G401.6 (cell line): ENCODE data around the gene AHR.

Experiments used
- FAIRE-seq: peaks from 2 replicates; lab custom pipeline; 2012; peaks lifted over from hg19 to GRCh38; lab: Jason Lieb, UNC

AHR gene

DNA sequence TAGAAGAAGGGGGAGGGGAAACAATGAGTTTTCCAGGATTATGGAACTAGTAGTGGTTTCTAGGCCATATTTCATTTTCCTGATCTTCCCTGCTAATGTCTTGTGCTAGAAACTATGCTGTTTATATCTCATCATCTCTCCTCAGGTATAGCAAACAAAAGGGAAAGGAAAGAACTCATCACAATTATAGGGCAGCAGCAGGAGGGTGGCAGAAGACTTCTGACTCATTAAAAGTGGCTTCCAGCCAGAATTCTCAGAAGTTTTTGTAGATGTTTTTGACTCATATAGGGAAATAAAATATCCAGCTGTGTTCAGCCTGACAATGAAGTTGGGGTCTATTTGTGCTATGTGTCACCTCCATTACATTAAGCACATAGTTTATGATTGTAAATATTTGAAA, 6.5 kb downstream of the AHR start:
- no peak for FAIRE-seq

DNA sequence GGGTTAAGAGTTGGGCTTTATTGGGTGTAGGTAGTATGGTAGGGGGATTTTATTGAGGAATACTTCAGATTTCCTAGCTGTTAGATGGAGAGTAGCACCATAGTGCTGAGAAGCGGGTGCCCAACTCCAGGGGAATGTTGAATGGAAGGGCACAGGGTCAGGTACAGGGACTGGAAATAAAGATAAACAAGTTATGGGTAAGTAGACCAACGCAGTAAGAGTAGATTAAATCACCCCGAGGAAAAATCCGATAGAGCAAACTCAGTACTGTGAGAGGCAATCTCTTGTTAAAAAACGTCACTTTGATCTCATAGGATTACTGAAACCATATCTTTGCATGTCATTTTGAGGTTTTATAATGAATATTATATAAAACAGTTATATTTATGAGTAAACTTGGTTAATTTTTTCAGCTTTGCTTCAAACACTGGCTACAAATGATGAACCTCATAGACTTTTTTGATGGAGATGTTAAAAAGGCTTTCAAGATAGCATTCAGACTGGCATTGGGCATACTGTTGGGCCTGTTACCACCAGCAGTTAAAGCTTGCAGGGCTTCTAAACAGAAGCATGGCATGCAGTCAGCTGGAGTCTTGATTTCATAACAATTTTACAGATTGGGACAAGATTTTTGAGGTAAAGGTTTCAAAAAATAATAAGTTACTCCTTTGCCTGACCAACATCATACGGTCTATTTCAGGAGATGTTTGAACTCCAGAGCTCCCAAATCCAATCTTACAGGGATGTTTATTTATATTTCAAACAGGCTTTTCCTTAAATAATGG, 7.1 kb downstream of the AHR start:
- no peak for FAIRE-seq

DNA sequence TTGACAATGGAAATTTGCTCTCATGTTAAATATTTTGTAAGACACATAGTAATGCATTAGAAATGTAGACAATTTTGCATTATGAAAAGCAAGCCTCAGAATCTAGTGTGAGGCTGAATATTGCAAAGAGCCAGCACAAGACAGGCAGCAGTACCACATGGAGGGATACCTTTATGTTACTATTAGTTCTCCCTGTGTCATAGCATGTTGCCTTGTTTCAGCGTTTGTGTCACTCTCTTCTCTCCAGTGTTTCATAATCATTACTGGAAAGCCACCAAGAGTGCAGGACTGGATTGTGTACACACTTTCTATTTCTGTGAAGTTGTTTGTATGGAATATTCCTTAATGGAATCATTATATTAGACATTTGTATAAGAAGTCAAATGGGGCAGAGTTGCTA, 8.5 kb downstream of the AHR start:
- FAIRE-seq: no peak

DNA sequence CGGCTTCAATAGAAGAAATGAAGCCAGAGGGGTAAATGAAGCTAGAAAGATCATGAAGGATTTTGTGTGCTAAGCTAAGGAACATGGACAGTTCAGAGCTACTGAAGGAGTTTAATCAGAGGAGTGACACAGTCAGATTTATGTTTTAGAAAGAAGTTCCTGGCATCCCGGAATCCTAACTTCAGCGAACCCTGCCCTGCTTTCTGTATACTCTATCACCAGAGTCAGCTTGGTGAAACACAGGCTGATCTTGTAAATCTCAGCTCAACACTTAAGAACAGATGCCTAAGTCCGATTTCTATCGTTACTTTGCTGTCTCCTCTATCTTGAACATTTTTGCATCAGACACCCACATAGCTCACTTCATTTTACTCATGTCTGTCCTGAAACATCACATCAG, 9.1 kb downstream of the AHR start:
- no peak for FAIRE-seq

DNA sequence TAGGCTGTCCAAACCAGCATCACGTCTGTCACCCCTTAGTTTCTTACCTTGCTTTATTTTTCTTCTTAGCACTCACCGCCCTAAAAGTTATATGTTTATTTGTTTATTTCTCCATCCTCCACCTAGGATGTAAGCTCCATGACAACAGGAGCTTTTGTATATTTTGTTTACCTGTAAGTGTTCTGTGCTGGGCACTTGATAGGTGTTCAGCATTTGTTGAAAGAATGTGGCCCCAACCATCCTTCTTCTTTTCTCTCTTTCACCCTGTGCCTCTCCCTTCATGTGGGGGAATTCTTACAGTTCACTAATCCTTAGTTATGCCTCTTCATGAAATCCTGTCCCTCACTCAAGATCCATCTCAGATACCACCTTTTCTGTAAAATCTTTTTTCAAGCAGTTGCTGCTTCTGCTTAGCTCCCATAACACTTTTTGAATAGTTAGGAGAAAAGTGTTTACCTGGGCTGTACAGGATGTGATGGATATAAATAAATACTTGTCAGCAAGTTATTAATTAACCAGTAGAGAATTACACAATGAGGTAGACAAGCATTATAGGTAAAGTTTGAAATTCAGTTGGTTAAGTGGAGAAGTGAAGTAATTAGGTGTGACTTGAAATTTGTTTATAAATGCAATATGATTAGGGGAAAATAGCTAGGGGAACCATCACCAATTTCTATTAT, 9.7 kb downstream of the AHR start:
- FAIRE-seq: no peak

DNA sequence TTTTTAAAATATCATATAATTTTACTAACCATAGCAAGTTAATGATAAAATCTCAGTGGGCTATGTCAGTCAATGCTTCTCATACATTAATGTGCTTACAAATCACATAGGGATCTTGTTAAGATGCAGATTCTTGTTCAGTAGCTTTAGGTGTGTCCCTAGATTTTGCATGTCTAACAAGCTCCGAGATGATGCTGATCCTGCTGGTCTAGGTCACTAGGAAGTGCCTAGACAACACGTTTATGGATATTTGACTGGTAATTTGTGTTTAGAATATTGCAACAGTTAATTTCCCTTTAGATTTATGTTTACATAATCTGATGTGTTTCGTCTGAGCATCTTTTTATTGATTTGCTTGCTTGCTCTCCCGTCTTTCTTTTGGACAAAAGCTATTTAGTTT, 12.7 kb downstream of the AHR start:
- FAIRE-seq: no peak

DNA sequence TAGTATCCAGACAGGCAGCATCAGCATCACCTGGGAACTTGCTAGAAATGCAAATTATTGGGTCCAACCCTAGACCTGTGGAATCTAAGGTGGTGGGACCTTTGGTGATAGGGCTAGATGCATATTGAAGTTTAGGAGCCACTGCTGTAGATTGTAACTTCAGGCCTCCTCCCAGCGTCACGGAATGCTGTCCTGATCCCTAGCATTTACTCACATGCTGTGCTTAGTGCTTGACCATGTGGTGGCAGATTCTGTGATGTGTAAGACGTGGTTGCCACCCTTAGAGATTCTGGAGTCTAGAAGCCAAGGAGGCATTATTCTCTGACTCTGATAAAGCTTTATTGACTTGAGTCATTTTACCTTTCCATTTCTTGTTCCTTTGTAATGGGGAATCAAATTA, 13.5 kb downstream of the AHR start:
- FAIRE-seq: no peak

DNA sequence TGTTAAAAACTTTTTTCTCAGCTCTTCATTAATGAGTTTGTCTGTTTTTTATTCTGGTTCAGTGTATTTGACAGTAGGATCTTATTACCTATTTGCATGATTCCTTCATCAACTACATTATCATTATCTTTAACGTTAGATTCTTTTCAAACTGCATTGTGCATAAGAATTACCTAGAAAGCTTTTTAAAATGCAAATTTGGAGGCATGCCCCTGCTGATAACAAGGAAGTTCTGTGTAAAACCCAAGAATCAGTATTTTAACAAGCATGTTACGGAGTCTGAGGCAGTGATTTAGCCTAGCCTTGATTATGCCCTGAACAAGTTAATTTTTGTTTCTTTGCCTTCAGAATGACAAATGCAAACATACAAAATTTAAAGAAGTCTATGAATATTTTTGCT, 14.2 kb downstream of the AHR start:
- FAIRE-seq: no peak

DNA sequence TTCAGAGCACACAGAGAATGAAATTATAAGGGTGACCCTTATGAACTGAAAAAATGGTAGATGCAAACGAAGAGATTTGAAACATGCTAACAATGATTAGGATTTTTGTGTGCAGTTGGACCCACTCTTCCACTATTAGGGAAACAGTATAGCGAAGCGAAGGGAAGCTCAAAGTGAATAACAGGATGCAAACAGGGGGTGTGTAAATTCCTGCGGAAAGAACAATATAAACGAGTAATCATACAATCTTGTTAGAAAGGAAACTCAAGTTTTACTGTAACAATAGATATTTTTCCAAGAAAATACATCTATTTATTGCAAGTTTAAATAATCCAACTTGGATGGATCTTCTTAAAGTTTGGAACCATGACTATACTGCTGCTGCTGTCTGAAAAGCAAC, 14.7 kb downstream of the AHR start:
- no peak for FAIRE-seq

DNA sequence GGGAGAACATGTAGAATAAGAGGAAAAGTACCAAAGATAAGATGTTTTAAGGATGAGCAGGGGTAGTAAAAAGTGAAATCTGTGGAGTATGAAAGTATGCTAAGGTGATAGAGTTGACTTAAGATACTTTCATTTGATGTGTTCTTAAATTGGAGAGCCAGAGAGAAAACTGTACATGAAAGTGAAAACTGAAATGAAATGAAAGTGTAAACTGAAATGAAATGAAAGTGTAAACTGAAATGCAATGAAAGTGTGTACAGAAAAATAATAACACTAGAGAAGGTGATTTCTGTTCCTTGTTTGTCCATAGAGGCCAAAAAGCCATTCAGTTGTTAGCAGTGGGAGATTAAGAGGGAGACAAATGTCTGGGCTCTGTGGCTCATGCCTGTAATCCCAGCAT, 17.5 kb downstream of the AHR start:
- no peak for FAIRE-seq

DNA sequence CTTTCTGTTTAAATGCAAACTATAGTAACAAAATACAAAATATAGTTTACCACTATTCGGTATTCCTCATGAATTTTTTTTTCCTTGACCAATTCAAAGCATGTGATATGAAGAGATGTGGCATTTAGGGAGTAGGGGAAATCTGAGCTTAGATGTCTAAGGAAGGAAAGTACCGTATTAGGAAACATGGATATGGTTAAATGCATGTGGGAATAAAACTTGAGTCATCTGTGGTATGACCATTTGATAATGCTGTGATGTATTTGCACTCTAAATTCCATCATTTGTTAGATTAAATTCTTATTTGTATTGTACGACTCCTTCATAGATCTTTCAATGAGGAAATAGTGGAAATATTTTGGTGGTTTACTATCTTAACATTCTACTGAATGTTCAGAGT, 19.7 kb downstream of the AHR start:
- FAIRE-seq: no peak

DNA sequence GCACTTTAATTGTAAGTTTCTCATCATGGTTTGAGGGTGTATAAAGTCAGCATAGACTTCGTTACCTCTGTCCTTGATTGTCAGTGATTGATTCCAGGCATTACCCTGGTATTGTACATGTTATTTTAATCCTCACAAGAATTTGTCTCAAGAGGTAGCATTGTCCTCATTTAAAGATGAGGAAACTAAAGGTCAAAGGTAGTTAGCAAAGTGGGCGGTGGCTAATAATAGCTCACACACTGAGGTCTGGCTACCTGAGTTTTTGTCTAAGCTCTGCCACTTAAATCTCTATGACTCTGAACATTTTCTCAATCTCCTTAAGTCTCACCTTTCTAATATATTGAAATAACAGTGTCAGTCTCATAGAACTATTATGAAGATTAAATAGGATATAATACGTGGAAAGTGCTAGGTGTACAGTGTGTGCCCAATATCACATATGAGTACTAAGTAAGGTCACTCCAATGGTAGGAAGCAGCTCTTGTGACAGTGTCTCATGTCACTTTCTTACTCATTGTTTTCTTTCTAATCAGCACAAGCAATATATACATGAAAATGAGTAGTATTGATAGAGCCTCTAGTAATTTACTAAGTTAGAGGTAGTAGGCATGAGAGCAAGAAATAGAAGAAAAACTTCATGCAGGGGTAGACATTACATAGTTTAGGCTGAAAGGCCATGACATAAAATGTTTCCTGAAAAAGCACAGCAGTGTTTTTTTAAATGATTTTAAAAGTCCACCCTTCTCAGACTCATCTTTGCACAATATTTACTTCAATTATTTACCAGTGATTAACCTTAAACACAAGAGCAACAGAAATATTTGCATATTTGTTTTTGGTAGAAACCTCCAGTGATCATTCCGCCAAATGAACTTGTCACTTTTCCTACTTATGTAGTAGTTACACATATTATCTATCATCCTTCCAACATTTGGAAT, 21.0 kb downstream of the AHR start:
- FAIRE-seq: no peak

DNA sequence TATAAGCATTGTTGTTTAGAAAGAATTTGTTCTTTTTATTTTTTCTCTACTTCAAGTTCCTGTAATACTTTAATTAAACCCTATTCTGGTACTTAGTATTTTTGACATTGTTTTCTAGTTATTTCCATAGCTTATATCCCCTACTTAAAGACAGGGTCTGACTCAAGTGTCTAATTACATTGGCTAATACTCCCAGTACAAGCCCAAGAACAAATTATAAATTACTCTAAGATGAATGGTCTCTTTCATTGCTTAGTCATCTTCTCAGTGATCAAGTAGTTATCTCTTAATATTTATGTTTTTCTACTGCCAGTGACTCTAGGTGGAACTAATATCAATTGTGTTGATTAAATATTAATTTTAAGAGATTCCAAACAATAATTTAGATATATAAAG, 21.6 kb downstream of the AHR start:
- FAIRE-seq: no peak

DNA sequence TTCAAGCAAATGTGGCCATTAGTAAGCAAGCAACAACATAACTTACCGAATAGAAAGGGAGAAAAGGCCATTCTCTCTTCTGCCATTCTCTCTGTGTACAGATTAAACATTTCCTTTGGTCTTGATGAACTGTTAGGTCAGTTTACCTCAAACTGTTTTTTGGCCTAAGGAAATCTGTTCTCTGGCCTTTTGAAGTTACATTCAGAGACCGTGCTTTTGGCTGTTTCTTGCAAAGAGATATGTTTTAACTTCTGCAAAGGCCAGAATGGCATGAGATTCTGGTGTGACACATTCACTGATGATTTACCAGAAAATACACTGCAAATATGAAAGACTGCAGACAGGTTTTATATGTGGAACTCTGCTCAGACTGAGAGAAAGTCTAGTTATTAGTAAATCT, 22.2 kb downstream of the AHR start:
- no peak for FAIRE-seq

DNA sequence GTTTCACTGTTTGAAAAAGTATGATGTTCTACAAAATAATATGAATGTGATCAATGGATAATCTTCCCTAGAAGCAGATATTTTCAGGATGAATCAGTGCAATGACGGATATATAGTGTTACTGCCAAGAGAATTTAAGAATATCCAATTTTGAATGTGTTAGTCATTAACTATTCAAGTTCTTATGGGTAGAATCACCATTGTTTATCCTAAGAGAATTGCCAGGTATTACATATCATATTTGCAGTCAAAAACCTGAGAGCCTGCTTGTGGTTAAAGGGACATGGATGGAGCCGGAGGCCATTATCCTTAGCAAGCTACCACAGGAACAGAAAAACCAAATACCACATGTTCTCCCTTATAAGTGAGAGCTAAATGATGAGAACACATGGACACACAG, 26.9 kb downstream of the AHR start:
- FAIRE-seq: no peak

DNA sequence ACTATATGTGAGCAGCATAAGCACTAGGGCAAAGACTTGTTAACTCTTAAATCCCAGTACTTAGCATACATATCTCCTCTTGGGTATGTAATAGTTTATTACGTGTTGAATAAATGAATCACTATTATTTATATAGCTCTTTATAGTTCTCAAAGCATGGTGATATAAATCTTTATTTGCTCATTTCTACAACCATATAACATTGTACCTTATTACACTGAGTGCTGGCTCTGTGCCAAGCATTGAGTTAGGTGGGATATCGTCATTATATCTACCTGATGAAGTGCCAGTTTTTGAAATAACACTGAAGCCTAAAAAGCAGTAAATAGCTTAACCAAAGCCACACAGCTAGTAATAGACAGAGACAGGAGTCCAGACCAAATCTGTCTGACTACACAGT, 27.9 kb downstream of the AHR start:
- no peak for FAIRE-seq

DNA sequence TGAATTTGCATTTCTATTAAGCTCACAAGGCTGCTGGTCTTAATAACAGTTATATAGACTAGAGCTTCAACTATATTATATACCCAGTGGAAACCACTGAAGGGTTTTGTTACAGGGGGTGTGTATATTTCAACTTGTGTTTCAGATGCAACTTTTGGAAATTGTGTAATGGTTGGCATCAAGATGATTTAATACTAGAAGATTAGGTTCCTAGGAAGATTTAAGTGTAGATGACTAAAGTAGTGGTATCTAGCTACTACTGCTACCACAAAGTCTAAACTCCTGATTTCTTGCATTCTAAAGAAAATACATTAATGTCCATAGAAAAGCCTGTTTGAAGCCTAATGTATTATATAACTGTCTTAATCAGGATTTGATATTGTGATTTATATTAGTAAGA, 30.2 kb downstream of the AHR start:
- no peak for FAIRE-seq

DNA sequence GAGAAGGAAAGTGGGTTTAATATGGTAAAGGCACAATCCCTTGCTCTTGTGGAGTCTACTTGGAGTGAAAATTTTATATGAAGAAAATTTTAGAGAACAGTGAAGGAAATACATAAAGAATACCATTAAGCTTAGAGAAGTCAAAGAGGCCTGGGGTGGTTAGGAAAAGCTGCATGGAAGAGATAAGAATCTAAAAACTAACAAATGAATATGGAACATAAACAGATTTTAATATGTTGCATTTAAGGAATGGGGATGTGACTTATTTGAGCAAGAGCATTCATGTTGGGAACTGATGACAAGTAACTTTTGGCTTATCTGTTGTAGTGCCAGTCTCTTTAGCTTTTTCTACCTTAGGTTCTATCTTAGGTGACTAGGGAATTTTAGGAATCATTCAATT, 31.0 kb downstream of the AHR start:
- no peak for FAIRE-seq

DNA sequence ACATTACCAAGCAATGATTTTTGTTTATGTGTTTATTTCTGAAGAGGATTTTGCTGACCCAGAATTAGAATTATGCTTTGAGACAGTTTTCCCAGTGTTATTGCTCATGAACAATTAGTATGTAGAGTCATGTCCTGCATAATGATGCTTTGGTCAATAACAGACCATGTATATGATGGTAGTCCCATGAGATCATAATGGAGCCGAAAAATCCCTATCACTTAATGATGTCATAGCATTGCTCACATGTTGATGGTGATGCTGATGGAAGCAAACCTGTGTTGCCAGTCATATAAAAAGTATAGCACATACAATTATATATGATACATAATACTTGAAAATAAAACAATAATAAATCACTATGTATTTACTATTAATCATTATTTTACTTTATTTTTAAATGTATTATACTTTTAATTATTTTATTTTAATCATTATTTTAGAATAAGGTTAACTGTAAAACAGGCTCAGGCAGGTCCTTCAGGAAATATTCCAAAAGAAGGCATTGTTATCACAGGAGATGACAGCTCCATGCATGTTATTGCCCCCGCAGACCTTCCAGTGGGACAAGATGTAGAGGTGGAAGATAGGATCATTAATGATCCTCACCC, 33.5 kb downstream of the AHR start:
- peak; percentile 72 for FAIRE-seq

DNA sequence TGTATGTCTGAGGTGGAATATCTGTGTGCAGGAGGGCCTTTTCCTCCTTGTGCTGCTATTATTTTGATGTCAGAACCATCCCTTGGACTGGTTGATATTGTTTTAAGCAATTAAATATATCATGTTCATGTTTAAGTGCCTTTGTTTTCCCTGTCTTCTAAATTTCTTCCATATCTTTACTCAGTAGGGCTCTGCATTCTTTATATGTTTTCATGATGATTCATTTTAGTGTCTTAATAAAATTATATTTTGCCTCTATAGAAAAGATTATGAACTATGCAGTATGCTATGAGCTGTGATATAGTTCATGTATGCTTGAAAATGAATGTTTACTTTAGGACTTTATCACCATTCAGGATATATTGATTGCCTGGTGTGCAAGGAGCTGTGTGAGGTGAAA, 34.8 kb downstream of the AHR start:
- no peak for FAIRE-seq

DNA sequence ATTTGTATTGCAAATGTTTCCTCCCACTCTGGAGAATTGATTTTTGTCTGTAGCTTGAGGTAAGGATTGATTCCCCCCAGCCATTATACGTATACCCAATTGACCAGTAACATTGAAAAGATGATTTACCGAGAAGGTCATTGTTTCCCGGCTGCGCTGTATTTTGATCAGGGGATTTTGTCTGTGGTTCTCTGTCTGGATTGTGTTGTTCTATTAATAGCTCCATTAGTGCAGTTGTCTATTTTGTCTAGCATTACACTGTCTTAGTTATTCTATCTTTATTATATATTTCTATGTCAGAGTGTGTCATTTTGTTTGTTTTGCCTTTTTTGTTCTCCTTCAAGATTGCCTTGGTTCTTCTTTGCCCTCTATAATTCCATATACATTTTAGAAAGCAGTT, 37.7 kb downstream of the AHR start:
- no peak for FAIRE-seq

DNA sequence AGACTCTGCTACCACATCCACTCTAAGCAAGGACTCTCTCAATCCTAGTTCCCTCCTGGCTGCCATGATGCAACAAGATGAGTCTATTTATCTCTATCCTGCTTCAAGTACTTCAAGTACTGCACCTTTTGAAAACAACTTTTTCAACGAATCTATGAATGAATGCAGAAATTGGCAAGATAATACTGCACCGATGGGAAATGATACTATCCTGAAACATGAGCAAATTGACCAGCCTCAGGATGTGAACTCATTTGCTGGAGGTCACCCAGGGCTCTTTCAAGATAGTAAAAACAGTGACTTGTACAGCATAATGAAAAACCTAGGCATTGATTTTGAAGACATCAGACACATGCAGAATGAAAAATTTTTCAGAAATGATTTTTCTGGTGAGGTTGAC, 40.7 kb downstream of the AHR start:
- FAIRE-seq: no peak

DNA sequence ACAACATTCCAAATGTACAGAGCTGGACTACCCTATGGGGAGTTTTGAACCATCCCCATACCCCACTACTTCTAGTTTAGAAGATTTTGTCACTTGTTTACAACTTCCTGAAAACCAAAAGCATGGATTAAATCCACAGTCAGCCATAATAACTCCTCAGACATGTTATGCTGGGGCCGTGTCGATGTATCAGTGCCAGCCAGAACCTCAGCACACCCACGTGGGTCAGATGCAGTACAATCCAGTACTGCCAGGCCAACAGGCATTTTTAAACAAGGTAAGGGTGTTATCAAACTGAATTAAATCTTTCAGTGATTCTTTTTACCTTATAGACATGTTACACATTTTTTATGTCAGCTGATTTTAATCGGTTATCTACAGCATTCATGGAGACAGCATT, 41.5 kb downstream of the AHR start:
- no peak for FAIRE-seq
